MV-4-11 (cell line): ENCODE results near the gene LRGUK.
"Not testable (repeated sequence)": the region's sequence is repeated elsewhere in the genome, so short reads cannot be mapped to it uniquely, and the experiment has no call there.

Experiments used
- DNase-seq: peaks from one replicate; lab custom pipeline; 2025; lab: John Stamatoyannopoulos, UW

The LRGUK gene, protein sequence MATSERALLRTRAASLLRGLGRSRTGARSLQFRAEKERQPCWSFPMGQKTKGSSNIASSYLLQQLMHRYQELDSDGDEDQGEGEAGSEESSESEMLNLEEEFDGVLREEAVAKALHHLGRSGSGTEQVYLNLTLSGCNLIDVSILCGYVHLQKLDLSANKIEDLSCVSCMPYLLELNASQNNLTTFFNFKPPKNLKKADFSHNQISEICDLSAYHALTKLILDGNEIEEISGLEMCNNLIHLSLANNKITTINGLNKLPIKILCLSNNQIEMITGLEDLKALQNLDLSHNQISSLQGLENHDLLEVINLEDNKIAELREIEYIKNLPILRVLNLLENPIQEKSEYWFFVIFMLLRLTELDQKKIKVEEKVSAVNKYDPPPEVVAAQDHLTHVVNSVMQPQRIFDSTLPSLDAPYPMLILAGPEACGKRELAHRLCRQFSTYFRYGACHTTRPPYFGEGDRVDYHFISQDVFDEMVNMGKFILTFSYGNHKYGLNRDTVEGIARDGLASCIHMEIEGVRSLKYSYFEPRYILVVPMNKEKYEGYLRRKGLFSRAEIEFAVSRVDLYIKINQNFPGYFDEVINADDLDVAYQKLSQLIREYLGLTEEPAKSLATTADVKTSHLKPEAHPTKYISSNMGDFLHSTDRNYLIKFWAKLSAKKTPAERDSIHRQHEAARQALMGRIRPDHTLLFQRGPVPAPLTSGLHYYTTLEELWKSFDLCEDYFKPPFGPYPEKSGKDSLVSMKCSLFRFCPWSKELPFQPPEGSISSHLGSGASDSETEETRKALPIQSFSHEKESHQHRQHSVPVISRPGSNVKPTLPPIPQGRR

GRCh38 chr7:134126966-134127848 is at the start of gene LRGUK:
Gene LRGUK, plus strand, starts transcription at chr7:134127340. Its CDS starts 28 bp downstream, at chr7:134127368.
- DNase-seq = peak; percentile 63

DNA sequence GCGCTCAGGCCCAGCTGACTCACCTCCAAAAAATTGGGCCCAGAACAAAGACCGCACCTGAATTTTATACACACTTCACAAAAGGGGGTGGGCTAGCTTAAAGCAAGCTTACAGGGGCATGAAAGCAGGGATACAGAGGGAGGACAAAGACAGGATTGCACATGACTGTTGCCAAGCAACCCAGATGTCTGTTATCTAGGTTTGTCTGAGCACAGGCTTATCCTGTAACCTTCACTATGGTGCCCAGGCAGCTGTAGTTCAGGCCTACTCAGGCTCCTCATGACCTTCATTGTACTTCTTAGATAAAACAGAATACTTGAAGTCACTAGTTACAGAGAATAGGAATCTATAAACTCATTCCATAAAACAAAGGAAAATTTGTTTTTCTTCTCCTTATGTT is 49.6 kb upstream of the LRGUK start:
- not testable (repeated sequence) for DNase-seq

- DNase-seq = no peak
Observed at GRCh38 chr7:134078991-134079390, 48.1 kb upstream of the LRGUK start.

DNA sequence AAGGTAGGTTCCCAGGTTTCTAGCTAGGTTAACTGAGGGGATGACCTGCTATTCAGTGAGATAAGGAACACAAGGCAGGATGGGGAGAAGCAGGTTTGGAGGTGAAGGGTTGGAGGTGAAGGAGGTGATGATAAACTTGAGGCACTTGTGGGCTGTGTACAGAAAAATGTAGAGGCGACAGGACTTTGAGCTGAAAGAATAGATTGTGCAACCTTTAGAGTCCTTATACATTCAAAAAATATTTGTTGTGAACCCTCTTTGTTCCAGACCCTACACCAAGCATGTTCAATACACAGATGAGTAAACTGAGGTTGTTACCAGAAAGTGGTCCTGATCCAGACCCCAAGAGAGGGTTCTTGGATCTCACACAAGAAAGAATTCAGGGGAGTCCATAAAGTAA is 45.4 kb upstream of the LRGUK start:
- DNase-seq = no peak

GRCh38 chr7:134083766-134084487 is 43.2 kb upstream of the LRGUK start:
- peak; percentile 22 for DNase-seq

DNA sequence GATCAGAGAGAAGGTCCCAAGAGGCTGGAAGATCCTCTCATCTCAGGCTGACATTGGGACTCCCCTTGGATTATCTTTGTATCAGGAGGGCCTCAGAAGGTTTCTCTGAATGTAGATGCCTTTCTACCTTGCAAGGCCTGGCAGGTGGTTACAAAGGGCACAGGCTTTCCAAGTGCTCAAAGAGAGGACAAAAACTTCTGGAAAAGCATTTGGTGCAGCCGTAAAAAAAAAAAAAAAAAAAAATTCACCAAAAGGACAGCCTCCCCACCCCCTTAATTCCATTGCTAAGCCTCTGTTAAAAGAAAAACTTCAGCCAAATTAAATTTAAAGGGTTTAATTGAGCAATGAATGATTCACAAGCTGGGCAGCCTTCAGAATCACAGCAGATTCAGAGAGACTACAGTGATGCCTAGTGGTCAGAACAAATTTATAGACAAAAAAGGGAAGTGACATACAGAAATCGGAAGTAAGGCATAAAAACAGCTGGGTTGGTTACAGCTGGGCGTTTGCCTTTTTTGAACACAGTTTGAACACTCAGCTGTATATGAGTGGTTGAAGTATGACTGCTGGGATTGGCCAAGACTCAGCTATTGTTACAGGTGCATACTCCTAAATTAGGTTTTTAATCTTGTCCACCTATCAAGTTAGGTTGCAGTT is 42.5 kb upstream of the LRGUK start:
- peak; percentile 93 for DNase-seq

DNA sequence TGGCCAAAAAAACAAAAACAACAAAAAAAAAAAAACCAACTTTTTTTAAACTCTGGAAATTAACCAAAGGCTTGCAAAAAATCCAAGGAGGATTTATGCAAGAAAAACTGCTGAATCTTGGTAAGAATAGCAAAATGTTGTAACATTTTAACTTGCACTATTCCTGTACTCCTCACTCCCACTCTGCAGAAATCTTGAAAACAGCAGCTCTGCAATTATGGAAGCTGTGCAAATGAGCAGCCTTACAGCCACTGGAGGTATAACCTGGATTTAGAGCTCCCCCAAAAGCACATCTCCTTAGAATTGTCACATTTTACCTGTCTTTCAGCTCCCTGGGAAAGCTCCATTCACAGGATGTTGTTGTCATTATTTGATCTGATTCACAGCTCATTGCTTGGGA is 41.8 kb upstream of the LRGUK start:
- no peak for DNase-seq

DNA sequence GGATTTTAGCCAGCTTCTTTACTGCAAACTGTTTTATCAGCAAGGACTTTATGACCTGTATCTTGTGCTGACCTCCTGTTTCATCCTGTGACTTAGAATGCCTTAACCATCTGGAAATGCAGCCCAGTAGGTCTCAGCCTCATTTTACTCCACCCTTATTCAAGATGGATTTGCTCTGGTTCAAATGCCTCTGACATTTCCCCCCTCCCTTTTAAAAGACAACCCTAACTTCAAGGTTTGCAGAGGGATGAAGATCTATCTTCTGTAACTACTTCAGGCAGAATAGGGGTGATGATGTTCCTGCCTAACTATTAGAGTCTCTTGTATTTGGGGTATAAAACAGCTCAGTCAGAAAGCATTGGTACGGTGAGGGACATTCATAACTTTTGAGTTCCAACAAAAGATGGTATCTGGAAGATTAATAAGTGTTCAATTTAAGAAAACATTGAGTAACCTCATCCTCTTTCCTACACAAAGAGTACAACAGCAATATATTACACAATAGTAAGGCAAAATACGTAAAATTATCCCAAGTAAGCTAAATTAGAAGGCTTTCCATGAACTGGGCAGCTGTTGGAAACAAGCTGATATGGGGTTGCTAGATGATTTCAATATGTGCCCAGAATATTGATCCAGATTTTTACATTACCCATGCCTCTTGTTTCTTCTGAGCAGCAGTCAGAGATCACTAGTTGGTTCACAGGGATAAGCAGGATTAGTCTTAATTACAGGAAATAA is 40.0 kb upstream of the LRGUK start:
- DNase-seq = no peak

DNA sequence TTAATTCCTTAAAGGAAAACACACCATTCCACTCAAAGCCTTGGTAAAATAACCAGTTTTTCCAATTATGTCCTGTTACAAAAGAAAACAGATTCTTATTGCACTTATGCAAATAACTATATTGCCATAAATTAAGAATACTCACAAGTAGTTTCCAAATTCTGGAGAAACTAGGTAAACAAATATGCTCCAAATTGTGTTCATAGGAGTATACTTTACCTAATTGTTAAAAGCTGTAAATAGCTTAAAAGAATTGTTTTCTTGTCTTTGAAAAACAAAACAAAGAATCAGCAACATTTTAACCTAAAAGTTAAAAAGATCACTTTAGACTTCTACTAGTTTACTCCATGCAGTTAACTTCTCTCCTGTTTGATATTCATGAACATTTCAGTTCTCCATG is 38.9 kb upstream of the LRGUK start:
- no peak for DNase-seq

- no peak for DNase-seq
Observed at GRCh38 chr7:134089446-134089845, 37.7 kb upstream of the LRGUK start.

GRCh38 chr7:134098072-134098471 is 29.1 kb upstream of the LRGUK start:
- peak; percentile 18 for DNase-seq

GRCh38 chr7:134101716-134102115 is 25.4 kb upstream of the LRGUK start:
- DNase-seq = peak; percentile 48

GRCh38 chr7:134104166-134104565 is 23.0 kb upstream of the LRGUK start:
- no peak for DNase-seq

- no peak for DNase-seq
Observed at GRCh38 chr7:134105841-134106240, 21.3 kb upstream of the LRGUK start.

GRCh38 chr7:134108802-134109201 is 18.3 kb upstream of the LRGUK start:
- no peak for DNase-seq

- DNase-seq = no peak
Observed at GRCh38 chr7:134113655-134114054, 13.5 kb upstream of the LRGUK start.

DNA sequence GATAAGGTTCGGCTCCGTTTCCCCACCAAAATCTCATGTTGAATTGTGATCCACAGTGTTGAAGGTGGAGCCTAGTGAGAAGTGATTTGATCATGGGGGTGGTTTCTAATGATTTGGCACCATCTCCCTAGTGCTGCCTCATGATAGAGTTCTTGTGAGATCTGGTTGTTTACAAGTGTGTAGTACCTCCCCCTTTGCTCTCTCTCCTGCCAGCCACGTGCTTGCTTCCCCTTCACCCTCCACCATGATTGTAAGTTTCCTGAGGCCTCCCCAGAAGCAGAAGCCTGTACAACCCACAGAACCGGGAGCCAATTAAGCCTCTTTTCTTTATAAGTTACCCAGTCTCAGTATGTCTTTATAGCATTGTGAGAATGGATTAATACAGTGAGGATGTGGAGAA is 12.1 kb upstream of the LRGUK start:
- no peak for DNase-seq

DNA sequence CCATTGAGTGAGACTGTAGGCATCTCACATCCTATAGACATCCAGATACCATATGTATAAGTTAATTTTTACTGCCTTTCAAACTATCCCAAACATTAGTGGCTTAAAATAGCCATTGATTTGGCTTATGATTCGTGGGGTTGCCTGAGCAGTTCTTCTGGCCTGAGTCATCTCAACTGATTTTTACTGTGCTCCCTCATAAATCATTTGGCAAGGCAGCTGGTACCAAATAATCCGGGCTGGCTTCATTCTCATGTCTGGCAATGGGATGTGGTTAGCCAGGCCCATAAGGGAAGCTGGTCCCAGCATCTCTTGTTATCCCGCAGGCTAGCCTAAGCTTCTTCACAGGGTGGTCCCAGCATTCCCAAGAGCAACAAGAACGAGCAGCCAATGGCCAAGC is 6.7 kb upstream of the LRGUK start:
- no peak for DNase-seq

GRCh38 chr7:134121632-134122139 is 5.5 kb upstream of the LRGUK start:
- DNase-seq = peak; percentile 65

DNA sequence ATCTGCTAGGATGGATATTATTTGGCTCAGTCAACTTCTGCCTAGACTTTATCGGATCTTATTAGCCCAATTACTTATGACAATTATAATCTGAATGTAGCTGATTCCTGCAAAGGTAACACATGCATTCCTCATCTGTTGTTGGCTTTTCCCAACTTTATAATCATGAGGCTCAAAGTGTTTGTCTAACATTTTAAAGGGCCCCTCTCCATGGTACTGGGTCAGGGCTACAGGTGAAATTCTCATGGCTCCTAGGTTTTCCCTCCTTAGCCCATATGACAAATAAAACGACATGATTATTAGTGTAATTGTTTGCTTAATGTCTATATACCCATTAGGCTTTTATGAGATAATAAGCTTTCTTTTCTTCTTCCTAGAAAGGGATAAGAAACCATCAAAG is 4.2 kb upstream of the LRGUK start:
- DNase-seq = no peak
